Measurements from ENCODE around the gene ROBO1.

The ROBO1 gene

GRCh38 chr3:79038636-79039035 lies 729.2 kb downstream of the ROBO1 start:
- POLR2A ChIA-PET (ENCODE audit: low non-redundant PET) = no interaction called here
- CTCF ChIA-PET = no interaction called here
- no peak for DNase-seq (ENCODE audit: low spot score)
- no peak for TF ChIP-seq CTCF (conservative IDR thresholded peaks at IDR 0.05; ENCODE audit: low read depth)
- no peak overlapping the region for H3K27ac ChIP-seq

- POLR2A ChIA-PET (ENCODE audit: low non-redundant PET) = no interaction called here
- H3K27ac ChIP-seq = no peak overlapping the region
- DNase-seq (ENCODE audit: low spot score) = no peak
- TF ChIP-seq CTCF (conservative IDR thresholded peaks at IDR 0.05; ENCODE audit: low read depth) = no peak
- CTCF ChIA-PET = no interaction called here
Measured at GRCh38 chr3:79038057-79038456, 729.7 kb downstream of the ROBO1 start.

GRCh38 chr3:79032686-79033318 lies 735.0 kb downstream of the ROBO1 start:
- DNase-seq (ENCODE audit: low spot score) = peak; percentile 20
- ChIA-PET POLR2A (ENCODE audit: low non-redundant PET) (no interaction called here), CTCF (interaction anchor here (0.8 to 1.1 kb wide), 3 partner anchors 10 to 387 kb away, joined by 3 read pairs; no protein-coding TSS in a partner anchor)
- peak; percentile 53 for TF ChIP-seq CTCF (conservative IDR thresholded peaks at IDR 0.05; ENCODE audit: low read depth)
- no peak overlapping the region for H3K27ac ChIP-seq

- CTCF ChIA-PET = no interaction called here
- TF ChIP-seq CTCF (conservative IDR thresholded peaks at IDR 0.05; ENCODE audit: low read depth) = no peak
- H3K27ac ChIP-seq = no peak overlapping the region
- no peak for DNase-seq (ENCODE audit: low spot score)
- POLR2A ChIA-PET (ENCODE audit: low non-redundant PET) = no interaction called here
Measured at GRCh38 chr3:79030157-79030556, 737.6 kb downstream of the ROBO1 start.

GRCh38 chr3:79028916-79029315 lies 738.9 kb downstream of the ROBO1 start:
- no peak overlapping the region for H3K27ac ChIP-seq
- POLR2A ChIA-PET (ENCODE audit: low non-redundant PET) = no interaction called here
- no peak for DNase-seq (ENCODE audit: low spot score)
- CTCF ChIA-PET = no interaction called here
- TF ChIP-seq CTCF (conservative IDR thresholded peaks at IDR 0.05; ENCODE audit: low read depth) = no peak

GRCh38 chr3:79027593-79027992 lies 740.2 kb downstream of the ROBO1 start:
- DNase-seq (ENCODE audit: low spot score) = no peak
- H3K27ac ChIP-seq = no peak overlapping the region
- POLR2A ChIA-PET (ENCODE audit: low non-redundant PET) = no interaction called here
- no peak for TF ChIP-seq CTCF (conservative IDR thresholded peaks at IDR 0.05; ENCODE audit: low read depth)
- CTCF ChIA-PET = no interaction called here

GRCh38 chr3:79019924-79020173 lies 747.9 kb downstream of the ROBO1 start:
- POLR2A ChIA-PET (ENCODE audit: low non-redundant PET) = no interaction called here
- TF ChIP-seq CTCF (conservative IDR thresholded peaks at IDR 0.05; ENCODE audit: low read depth) = no peak
- no peak overlapping the region for H3K27ac ChIP-seq
- no peak for DNase-seq (ENCODE audit: low spot score)
- CTCF ChIA-PET = no interaction called here

Measured in RWPE1 (cell line).